Stimulated activated CD8-positive, alpha-beta memory T cell treated with anti-CD3 and anti-CD28 coated beads, Interleukin-7, amount 100 ng/mL, for 1 hour (primary cell): ENCODE data around the gene ATAD3A.

Experiments used
- DNase-seq, 2 donors: peaks; one replicate each; pipeline ENCODE4 v3.0.0-alpha.2; 2020; ENCODE audit warnings: low read depth in 2 of 2

ATAD3A gene

GRCh38 chr1:1539310-1540089 is 27.5 kb downstream of the ATAD3A start:
- DNase-seq: no peak

GRCh38 chr1:1540090-1540817 is 28.3 kb downstream of the ATAD3A start, which contains the start of gene TMEM240:
TMEM240 (minus strand) TSS chr1:1540624; CDS start chr1:1540346, 278 bp downstream.
- DNase-seq: peak; percentile 5 to 7

GRCh38 chr1:1540818-1541628 is 29.1 kb downstream of the ATAD3A start:
- no peak for DNase-seq

DNA sequence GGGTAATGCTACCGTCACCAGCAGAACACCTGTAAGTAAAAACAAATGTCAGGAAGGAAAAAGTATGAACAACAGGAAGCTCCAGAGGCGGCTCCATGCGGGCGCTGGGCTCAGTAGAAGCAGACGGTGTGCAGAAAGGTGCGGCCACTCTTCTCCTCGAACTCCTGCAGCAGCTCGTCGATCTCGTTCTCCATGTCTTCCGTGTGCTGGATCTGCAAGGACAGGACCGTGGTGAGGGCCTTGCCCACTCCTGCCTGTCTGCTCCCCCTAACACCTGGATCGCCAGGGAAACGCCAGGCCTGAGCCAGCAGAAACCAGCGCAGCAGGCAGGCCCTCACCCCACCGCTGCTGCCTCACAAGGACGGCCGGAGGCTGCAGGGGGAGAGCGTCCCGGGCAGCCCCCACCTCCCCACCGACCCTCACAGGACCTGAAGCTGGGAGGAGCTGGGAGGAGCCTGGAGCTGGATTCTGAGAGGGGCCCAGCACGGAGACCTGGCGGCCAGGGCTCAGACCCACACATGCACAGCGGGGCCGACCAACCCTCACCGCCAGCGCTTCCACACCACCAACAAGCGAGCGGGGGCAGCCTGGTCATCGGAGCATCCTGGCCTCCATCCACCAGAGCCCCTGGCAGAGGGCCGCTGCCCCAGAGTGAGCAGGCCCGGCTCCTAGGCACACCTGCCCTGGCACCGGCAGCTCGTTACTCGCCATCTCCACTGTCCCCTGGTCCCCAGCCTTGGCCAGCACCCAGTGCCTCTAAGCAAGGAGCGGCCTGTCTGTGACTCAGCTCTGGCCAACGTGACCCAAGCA is 30.2 kb downstream of the ATAD3A start:
- DNase-seq: no peak

GRCh38 chr1:1542766-1543705 is 31.1 kb downstream of the ATAD3A start:
- DNase-seq: no peak

- DNase-seq: no peak
Measured at GRCh38 chr1:1543706-1544099, 31.7 kb downstream of the ATAD3A start.

DNA sequence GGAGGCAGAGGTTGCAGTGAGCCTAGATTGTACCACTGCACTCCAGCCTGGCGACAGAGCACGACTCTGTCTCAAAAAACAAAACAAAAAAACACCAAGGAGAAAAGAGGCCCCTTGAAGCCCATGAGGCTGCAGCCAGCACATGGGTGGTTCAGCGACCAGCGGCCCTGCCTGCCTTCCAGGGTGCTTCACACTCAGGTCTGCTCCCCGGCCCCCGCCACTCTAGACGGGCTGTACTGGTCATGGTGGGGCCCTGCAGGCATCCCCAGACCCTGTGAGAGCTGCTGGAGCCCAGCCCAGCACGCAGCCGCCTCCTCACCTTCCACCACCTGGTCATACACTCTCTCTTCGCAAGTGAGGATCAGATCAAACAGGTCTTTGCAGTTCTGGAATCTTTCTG is 32.6 kb downstream of the ATAD3A start:
- no peak for DNase-seq

DNA sequence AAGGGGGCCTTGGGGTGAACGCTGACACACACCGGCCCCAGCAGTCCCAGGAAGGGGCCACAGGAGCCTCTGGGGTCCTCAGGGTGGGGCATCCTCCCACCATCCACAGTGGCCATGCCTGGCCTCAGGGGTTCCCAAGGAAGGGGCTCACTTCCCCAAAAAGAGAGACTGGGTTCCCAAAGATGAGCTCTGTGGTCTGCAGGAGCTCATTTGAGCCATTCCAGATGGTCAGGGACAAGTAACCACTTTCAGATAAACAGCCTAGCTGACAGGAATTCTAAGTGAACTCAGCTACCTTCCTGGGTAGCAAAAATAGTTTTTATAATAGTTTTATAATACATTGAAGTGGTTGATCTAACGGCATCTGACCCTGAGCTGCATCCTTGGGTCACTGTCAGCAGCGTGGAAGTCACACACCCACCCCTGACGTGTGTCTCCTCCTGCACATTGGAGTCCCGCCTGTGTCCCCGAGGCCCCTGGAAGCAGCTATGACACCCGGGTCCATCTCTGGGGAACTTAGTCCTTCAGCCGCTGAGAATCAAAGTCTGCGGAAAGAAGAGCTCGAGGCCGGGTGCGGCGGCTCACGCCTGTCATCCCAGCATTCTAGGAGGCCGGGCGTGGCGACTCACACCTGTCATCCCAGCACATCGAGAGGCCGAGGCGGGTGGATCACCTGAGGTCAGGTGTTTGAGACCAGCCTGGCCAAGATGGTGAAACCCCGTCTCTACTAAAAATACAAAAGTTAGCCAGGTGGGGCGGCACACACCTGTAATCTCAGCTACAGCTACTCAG is 34.2 kb downstream of the ATAD3A start:
- DNase-seq: no peak

- no peak for DNase-seq
Measured at GRCh38 chr1:1547011-1547410, 35.0 kb downstream of the ATAD3A start.

DNA sequence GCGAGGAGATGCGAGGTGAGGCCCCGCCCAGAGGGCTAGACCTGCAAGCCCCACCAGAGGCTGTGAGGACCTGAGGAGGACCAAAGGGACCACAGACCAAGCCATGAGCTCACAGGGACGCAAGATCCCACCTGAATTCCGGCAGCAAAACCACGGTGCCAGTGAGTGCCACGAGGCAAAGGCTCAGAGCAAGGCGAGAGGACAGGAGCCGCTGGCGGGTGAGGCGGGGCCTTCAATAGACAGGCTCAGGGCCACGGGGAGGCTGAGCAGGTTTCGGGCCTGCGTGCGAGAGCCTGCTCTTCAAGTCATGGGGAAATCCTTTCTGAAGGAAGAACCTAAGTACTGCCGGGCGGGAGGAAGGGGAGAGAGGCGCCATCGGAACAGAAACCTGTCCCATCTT is 35.5 kb downstream of the ATAD3A start:
- DNase-seq: no peak

DNA sequence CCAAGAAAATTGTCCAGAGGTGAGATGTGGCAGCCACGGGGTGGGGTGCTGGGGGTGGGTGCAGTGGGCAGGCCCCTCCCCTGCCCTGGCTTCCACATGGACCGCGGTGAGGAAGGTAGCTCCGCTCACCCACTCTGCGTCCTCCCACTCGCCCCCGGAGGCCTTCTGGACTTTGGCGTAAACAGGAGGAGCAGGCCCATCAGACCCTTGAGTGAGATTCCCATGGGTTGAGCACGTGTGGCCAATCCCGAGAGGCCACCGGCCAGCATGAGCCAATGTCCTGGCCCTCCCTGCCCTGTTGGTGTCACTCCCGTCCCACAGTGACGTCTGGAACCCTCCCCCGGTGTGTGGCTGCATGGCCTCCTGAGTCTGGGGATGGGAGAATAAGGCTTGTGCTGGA is 36.6 kb downstream of the ATAD3A start:
- no peak for DNase-seq

- no peak for DNase-seq
Measured at GRCh38 chr1:1550087-1550486, 38.1 kb downstream of the ATAD3A start.

DNA sequence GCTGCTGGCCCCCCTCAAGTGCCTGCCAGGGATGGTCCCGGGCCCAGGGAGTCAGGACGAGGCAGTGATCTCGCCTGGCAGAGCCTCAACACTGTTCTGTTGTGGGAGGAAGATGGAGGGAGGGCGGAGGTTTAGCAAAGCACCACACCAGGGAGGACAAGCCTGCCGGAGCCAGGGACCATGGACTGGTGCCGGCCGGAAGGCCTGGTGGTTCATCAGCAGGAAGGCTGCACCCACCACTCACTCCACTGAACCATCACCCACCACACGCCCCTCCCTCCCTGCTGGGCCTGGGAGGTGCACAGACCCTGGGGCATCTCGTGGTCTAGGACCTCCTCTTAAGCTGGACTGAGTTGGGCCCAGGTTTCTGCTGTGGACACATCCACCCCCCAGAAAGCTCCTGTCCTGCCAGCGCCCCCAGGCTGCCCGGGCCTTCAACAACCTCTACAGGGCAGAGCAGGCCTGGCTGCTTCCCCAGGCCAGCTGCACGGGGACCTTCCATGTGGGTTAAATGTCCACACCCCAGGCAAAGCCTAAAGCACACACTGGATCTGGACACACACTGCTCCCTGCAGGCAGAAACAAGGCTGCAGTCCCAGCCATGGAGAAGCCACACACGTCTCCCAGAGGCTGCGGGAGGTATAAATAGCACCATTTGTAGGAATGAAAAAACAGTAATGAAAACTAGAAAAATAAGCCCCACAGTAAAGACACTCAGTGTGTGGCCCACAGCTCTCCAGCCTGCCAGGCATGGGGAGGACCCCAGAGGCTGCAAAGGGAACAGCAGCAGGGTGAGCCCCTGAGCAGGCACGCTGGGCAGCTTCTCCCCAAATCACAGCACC is 38.9 kb downstream of the ATAD3A start:
- no peak for DNase-seq

DNA sequence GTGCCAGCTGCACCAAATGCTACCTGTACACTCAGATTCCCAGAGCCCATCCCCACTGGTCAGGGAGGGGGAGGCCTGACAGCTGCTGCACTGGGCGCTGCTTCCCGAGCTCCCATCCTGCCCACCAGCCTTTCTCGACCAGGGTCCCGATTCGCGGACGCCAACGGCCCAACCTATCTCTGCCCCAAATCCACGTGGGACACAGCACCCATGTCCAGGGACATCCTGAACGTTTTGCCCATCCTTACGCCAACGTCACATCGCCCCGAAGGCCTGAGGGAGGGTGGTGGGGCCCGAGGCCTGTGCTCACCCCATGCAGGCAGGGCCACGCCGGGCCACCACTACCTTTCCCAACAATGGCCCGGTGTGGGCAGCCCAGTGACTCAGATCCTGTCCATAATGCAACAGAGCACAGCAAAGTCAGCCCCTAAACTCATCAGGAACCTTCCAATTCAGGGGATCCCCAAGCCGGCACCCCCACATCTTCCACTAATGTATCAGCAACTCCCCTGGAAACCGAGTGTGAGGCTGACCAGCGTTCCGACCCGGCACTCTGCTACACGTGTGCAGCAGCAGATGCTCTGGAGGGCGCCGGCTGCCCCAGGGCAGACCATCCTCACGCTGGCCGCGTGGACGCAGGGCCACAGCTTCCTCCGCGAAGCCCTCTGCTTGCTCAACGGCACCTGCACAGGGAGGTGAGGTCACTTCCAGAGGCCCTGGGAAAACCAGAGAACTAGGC is 39.7 kb downstream of the ATAD3A start:
- DNase-seq: no peak

DNA sequence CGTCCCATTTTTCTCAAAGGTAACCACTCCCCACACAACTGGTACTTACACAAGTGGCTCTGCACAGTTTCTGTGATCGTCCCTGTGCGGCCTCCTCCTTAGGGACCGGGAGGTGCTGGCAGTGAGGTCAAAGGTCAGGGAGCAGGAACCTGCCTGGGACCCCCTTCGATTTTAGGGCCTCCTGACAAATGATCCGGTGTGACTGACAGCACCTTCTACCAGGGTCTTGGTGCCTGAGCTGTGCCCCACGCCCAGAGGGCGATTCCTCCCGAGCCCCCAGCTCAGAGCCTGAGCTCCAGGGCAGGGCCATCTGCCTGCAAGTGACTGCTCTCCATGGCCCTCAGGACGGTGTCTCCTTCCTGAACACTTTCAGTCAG is 40.3 kb downstream of the ATAD3A start:
- no peak for DNase-seq

DNA sequence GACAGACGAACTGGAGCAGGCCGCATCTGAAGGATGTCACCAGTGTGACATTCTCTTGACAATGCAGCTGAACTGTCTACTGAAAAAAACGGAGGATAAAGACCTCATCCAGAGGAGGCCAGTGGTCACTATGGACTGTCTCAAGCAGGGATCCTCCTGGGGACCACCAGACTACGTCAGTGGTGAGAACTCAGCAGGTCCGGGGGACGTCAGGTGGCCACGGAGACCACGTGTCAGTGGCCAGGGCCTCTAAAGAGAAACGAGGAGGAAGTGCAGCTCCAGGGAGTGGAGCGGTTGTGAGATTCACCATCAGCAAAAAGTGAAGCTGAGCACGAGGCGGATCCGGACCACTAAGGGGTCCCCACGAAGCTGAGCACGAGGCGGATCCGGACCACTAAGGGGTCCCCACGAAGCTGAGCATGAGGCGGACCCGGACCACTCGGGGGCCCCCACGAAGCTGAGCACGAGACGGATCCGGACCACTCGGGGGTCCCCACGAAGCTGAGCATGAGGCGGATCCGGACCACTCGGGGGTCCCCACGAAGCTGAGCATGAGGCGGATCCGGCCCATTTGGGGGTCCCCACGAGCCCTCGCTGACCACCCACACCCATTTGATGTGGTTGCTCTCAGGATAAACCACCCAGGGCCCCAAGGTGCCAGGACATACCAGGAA is 42.0 kb downstream of the ATAD3A start:
- no peak for DNase-seq

GRCh38 chr1:1554550-1554925 is 42.6 kb downstream of the ATAD3A start:
- DNase-seq: no peak
